A549 (cell line): Measurements from ENCODE around the gene CACNA1F. TPM values are rescaled to one million over a fixed set of nuclear protein-coding genes. Genes with fewer than 3 reads are reported as not detected.

Experiments
- ATAC-seq, 2 experiments: fragments of 200-7000 bp in 1 of 2; fragments of >200 bp in 1 of 2; cut with Nextera tagmentation in 1 of 2; cut with Tn5 transposase in 1 of 2; 3 replicates each; pipeline versions ENCODE4 v1.8.0 to v1.9.1; 2018 to 2020; ENCODE audit warnings: mild to moderate bottlenecking in 1 of 2, moderate library complexity in 1 of 2
- CTCF ChIA-PET: fragments of 300-600 bp; sonication (Branson Sonifier 250); formaldehyde crosslinking; extraction: SDS; loops from one replicate; lab custom pipeline; 2021; ENCODE audit warnings: antibody characterized with exemption, inconsistent platforms; lab: Yijun Ruan, JAX
- POLR2A ChIA-PET: fragments of 350-600 bp; formaldehyde crosslinking; extraction: SDS; loops from one replicate; lab custom pipeline; 2021; ENCODE audit warnings: antibody characterized with exemption, inconsistent platforms; lab: Yijun Ruan, JAX
- DNase-seq, 2 experiments: peaks; one replicate each; pipeline versions ENCODE4 v3.0.0 to v3.0.0-alpha.2; 2011 to 2016; ENCODE audit warnings: low read depth in 1 of 2, low spot score in 1 of 2
- FAIRE-seq: peaks from 2 replicates; lab custom pipeline; 2011; peaks lifted over from hg19 to GRCh38; lab: Jason Lieb, UNC
- H3K27ac ChIP-seq, 2 experiments: fragments of >200 bp; sonication (Bioruptor Twin); formaldehyde crosslinking; 3 replicates each; pipeline ENCODE4 v1.5.1; 2016 to 2017
- H3K4me1 ChIP-seq: fragments of >200 bp; sonication (Bioruptor Twin); formaldehyde crosslinking; 3 replicates; pipeline ENCODE4 v1.6.1; 2016
- H3K4me2 ChIP-seq: fragments of >200 bp; sonication (Bioruptor Twin); formaldehyde crosslinking; 3 replicates; pipeline ENCODE4 v1.6.1; 2016
- H3K4me3 ChIP-seq: fragments of >200 bp; sonication (Bioruptor Twin); formaldehyde crosslinking; 3 replicates; pipeline ENCODE4 v1.5.1; 2016
- H3K9me3 ChIP-seq: fragments of >200 bp; sonication (Bioruptor Twin); formaldehyde crosslinking; 3 replicates; pipeline ENCODE4 v1.6.1; 2016
- EP300 ChIP-seq, 2 experiments: fragments of >200 bp; sonication (Bioruptor Twin); formaldehyde crosslinking; IDR thresholded peaks; 2 replicates in 1 of 2; 3 replicates in 1 of 2; pipeline ENCODE4 v1.6.1; 2016 to 2017
- GATA3 ChIP-seq: IDR thresholded peaks from 2 replicates; pipeline ENCODE4 v1.6.1; 2012; ENCODE audit warnings: borderline replicate concordance
- HEYL ChIP-seq: fragments of 250-450 bp; sonication (Bioruptor Pico); IDR thresholded peaks from 2 replicates; pipeline ENCODE4 v1.8.0; 2021; ENCODE audit warnings: mild to moderate bottlenecking, moderate library complexity
- NR3C1 ChIP-seq: fragments of >200 bp; sonication (Bioruptor Twin); formaldehyde crosslinking; IDR thresholded peaks from 3 replicates; pipeline ENCODE4 v1.6.1; 2017
- RCOR1 ChIP-seq: fragments of 150-350 bp; IDR thresholded peaks from 2 replicates; pipeline ENCODE4 v1.6.1; 2014; ENCODE audit warnings: antibody characterized with exemption, low read length, low read depth
- RFX5 ChIP-seq: fragments of 450-650 bp; IDR thresholded peaks from 2 replicates; pipeline ENCODE4 v1.7.1; 2014; ENCODE audit warnings: antibody characterized with exemption, mild to moderate bottlenecking, moderate library complexity
- TFCP2L1 ChIP-seq: fragments of 250-450 bp; sonication (Bioruptor Pico); IDR thresholded peaks from 2 replicates; pipeline ENCODE4 v1.5.0; 2021; ENCODE audit warnings: mild to moderate bottlenecking
- TP53 ChIP-seq: fragments of 250-450 bp; sonication (Bioruptor Pico); IDR thresholded peaks from 2 replicates; pipeline ENCODE4 v1.5.0; 2021; ENCODE audit warnings: mild to moderate bottlenecking, moderate library complexity
- ZC3H11A ChIP-seq: fragments of 450-650 bp; IDR thresholded peaks from 2 replicates; pipeline ENCODE4 v1.6.1; 2014; ENCODE audit warnings: antibody characterized with exemption, mild to moderate bottlenecking
- WGBS: methylation state at CpG from one replicate; pipeline ENCODE4 v1.1.6; 2017; ENCODE audit errors: missing lambda C conversion rate; 5-methylcytosine and 5-hydroxymethylcytosine counted together
- polyA plus RNA-seq, 4 experiments: library from polyadenylated mRNA; depleted of rRNA in 3 of 4; stranded (reverse); fragments of >200 nt; fragmentation: RNase III in 1 of 4; extraction: RNeasy Plus Mini Kit Qiagen cat#74134 plus additional on column Dnase treatment in 1 of 4; gene quantifications; 2 replicates in 3 of 4; 3 replicates in 1 of 4; pipeline ENCODE4 v1.2.3, GENCODE V29; 2011 to 2017
- TF ChIP-seq, protein P1 (sequence below): fragments of 200-600 bp; sonication (generic); IDR thresholded peaks from 2 replicates; pipeline ENCODE4 v1.6.1; 2016; ENCODE audit warnings: antibody characterized with exemption, mild to moderate bottlenecking, moderate library complexity
- TF ChIP-seq, protein P2 (sequence below): fragments of 250-450 bp; sonication (Bioruptor Pico); IDR thresholded peaks from 2 replicates; pipeline ENCODE4 v1.5.0; 2021; ENCODE audit warnings: mild to moderate bottlenecking, moderate library complexity, borderline replicate concordance
- TF ChIP-seq, protein P3 (sequence below): fragments of 450-650 bp; IDR thresholded peaks from 2 replicates; pipeline ENCODE4 v1.6.1; 2014; ENCODE audit warnings: antibody characterized with exemption
- TF ChIP-seq, protein P4 (sequence below): IDR thresholded peaks from 2 replicates; pipeline ENCODE4 v1.6.1; 2012
- TF ChIP-seq, protein P5 (sequence below): fragments of 250-450 bp; sonication (Bioruptor Pico); IDR thresholded peaks from 2 replicates; pipeline ENCODE4 v1.5.0; 2020; ENCODE audit warnings: low read depth, mild to moderate bottlenecking, moderate library complexity

Gene CACNA1F
- polyA plus RNA-seq, 2 of the 4 experiments (the other 2 are of a cell fraction), result not detected

DNA sequence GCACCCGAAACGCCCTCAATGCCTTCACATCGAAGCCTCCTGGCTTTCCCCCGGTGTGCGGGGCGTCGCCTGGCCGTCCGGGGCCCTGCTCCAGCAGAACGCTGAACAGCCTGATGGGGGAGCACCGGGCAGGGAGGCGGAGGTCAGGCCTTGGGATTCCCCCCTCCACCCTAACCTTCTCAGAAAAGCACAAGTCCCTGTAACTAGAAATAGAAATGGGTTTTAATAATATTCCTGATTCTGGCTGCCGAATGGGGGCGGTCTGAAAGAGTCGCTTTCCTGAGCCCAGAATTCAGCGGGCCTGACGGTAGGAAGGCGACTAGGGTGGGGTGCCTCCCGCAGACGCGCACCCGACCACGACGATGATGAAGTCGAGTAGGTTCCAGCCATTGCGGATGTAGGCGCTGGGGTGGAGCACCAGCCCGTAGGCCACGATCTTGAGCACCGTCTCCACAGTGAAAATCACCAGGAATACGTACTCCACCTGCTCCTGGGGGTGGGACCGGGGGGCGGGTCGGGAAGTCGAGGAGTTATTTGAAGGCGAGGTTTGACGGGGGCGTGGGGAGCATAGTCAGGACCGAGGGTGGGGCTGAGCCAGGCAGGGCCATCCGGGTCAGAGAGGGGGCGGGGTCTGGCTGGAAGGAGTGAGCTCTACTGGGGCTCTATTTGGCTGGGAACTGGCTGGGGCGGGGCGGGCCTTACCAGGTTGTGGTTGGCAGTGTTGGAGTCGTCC, 2.5 kb downstream of the CACNA1F start (continued):
- TF ChIP-seq HEYL, result no peak
- TF ChIP-seq TFCP2L1 (CRISPR knock-in tag), result no peak

DNA sequence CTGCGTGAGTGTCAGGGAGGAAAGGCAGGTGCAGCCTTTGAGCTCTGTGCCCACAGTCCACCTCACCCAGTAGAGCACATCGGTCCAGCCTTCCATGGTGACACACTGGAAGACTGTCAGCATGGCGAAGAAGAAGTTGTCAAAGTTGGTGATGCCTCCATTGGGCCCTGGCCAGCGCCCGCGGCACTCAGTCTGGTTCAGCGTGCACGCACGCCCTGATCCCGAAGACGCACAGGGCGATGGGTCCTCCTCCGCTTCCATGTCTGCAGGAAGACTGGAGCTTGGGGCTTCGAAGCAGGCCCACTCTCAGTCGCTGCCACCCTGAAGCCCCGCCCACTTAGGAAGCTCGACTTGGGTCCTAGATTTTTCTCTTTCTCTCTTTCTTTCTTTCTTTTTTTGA, 5.0 kb downstream of the CACNA1F start:
- no peak overlapping the region for H3K27ac ChIP-seq
- no peak for DNase-seq
- H3K4me3 ChIP-seq, result no peak overlapping the region
- no peak for FAIRE-seq
- CTCF ChIA-PET, result no interaction called here
- WGBS, result 96% methylated on average over 16 of the region's 17 CpGs
- no peaks in the 10 kb centered on the region for H3K4me1 ChIP-seq
- POLR2A ChIA-PET, result no interaction called here
- ATAC-seq, result no peak
- no peak overlapping the region for H3K4me2 ChIP-seq
- no peaks in the 10 kb centered on the region for H3K9me3 ChIP-seq
- no peak for TF ChIP-seq RCOR1
- TF ChIP-seq, protein P1, sequence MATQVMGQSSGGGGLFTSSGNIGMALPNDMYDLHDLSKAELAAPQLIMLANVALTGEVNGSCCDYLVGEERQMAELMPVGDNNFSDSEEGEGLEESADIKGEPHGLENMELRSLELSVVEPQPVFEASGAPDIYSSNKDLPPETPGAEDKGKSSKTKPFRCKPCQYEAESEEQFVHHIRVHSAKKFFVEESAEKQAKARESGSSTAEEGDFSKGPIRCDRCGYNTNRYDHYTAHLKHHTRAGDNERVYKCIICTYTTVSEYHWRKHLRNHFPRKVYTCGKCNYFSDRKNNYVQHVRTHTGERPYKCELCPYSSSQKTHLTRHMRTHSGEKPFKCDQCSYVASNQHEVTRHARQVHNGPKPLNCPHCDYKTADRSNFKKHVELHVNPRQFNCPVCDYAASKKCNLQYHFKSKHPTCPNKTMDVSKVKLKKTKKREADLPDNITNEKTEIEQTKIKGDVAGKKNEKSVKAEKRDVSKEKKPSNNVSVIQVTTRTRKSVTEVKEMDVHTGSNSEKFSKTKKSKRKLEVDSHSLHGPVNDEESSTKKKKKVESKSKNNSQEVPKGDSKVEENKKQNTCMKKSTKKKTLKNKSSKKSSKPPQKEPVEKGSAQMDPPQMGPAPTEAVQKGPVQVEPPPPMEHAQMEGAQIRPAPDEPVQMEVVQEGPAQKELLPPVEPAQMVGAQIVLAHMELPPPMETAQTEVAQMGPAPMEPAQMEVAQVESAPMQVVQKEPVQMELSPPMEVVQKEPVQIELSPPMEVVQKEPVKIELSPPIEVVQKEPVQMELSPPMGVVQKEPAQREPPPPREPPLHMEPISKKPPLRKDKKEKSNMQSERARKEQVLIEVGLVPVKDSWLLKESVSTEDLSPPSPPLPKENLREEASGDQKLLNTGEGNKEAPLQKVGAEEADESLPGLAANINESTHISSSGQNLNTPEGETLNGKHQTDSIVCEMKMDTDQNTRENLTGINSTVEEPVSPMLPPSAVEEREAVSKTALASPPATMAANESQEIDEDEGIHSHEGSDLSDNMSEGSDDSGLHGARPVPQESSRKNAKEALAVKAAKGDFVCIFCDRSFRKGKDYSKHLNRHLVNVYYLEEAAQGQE, result no peak
- TF ChIP-seq ZC3H11A, result no peak
- TF ChIP-seq, protein P2, sequence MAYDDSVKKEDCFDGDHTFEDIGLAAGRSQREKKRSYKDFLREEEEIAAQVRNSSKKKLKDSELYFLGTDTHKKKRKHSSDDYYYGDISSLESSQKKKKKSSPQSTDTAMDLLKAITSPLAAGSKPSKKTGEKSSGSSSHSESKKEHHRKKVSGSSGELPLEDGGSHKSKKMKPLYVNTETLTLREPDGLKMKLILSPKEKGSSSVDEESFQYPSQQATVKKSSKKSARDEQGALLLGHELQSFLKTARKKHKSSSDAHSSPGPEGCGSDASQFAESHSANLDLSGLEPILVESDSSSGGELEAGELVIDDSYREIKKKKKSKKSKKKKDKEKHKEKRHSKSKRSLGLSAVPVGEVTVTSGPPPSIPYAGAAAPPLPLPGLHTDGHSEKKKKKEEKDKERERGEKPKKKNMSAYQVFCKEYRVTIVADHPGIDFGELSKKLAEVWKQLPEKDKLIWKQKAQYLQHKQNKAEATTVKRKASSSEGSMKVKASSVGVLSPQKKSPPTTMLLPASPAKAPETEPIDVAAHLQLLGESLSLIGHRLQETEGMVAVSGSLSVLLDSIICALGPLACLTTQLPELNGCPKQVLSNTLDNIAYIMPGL (CRISPR knock-in tag), result no peak
- no peak for TF ChIP-seq TFCP2L1 (CRISPR knock-in tag)

DNA sequence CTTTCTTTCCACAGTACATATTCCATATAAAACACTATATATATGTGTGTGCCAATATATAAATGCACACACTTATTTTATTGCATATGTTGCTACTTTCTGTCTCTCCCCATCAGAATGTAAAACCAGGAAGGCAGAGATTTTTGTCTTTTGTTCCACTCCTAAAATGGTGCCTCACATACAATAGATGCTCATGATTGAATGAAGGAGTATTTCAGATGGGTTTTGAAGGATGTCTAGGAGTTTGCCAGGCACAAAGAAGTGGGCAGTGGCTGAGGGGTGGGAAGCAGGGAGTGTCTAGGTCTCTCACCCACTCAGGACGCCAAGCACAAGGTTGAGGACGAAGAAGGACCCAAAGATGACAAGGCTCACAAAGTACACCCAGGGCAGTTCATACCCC, 5.4 kb downstream of the CACNA1F start:
- no peaks in the 10 kb centered on the region for H3K9me3 ChIP-seq
- DNase-seq (no peak), FAIRE-seq (no peak), ATAC-seq (no peak)
- ChIA-PET POLR2A (no interaction called here), CTCF (no interaction called here)
- TF ChIP-seq NR3C1 (no peak), GATA3 (no peak), TP53 (CRISPR knock-in tag) (no peak), TFCP2L1 (CRISPR knock-in tag) (no peak), EP300 (IDR thresholded peaks at IDR 0.05) (no peak), RFX5 (no peak)
- TF ChIP-seq, protein P3, sequence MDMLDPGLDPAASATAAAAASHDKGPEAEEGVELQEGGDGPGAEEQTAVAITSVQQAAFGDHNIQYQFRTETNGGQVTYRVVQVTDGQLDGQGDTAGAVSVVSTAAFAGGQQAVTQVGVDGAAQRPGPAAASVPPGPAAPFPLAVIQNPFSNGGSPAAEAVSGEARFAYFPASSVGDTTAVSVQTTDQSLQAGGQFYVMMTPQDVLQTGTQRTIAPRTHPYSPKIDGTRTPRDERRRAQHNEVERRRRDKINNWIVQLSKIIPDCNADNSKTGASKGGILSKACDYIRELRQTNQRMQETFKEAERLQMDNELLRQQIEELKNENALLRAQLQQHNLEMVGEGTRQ, result no peak
- TF ChIP-seq, protein P4, sequence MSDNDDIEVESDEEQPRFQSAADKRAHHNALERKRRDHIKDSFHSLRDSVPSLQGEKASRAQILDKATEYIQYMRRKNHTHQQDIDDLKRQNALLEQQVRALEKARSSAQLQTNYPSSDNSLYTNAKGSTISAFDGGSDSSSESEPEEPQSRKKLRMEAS, result no peak
- TF ChIP-seq, protein P5, sequence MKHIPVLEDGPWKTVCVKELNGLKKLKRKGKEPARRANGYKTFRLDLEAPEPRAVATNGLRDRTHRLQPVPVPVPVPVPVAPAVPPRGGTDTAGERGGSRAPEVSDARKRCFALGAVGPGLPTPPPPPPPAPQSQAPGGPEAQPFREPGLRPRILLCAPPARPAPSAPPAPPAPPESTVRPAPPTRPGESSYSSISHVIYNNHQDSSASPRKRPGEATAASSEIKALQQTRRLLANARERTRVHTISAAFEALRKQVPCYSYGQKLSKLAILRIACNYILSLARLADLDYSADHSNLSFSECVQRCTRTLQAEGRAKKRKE (CRISPR knock-in tag), result no peak
- 23% methylated on average over 2 of the region's 2 CpGs for WGBS
- no peaks in the 10 kb centered on the region for H3K4me1 ChIP-seq
- H3K4me2 ChIP-seq, result no peak overlapping the region
- no peak overlapping the region for H3K27ac ChIP-seq
- no peak overlapping the region for H3K4me3 ChIP-seq
